A549 treated with AZD2906 at 1 μM for 4 hours (cell line): ENCODE measurements around the gene ARL13A. TPM values are rescaled to one million over a fixed set of nuclear protein-coding genes. Genes with fewer than 3 reads are reported as not detected.

Experiments used
- total RNA-seq: library from RNA; stranded (reverse); fragments of 200-300 nt; extraction: Qiagen RNA extraction; gene quantifications from 5 replicates; pipeline ENCODE4 v1.2.3, GENCODE V29; 2022

The ARL13A gene
- 0.09 to 0.19 TPM (median 0.17 TPM) in 5 replicates for total RNA-seq

DNA sequence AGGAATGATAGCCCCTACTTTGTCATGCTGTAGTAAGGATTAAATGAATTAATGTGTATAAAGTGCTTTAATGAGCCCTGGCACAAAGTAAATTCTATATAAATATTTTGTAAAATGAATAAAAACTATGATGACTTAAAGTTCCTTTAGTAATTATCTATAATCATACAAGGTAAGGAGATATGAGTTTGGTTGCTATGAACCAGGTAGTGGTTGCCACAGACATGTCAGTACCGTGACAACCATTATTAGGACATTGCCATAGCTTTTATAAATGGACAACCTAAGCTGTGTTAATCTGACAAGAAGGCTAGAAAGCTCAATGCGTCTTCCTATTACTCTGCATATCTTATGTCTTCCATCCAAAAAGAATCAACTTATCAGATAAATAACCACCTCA is at the start of gene ARL13A:
Gene ARL13A, plus strand, starts transcription at position 301 of the 400 bp plus-strand sequence. CDS start 3,982 bp downstream, outside the sequence.

DNA sequence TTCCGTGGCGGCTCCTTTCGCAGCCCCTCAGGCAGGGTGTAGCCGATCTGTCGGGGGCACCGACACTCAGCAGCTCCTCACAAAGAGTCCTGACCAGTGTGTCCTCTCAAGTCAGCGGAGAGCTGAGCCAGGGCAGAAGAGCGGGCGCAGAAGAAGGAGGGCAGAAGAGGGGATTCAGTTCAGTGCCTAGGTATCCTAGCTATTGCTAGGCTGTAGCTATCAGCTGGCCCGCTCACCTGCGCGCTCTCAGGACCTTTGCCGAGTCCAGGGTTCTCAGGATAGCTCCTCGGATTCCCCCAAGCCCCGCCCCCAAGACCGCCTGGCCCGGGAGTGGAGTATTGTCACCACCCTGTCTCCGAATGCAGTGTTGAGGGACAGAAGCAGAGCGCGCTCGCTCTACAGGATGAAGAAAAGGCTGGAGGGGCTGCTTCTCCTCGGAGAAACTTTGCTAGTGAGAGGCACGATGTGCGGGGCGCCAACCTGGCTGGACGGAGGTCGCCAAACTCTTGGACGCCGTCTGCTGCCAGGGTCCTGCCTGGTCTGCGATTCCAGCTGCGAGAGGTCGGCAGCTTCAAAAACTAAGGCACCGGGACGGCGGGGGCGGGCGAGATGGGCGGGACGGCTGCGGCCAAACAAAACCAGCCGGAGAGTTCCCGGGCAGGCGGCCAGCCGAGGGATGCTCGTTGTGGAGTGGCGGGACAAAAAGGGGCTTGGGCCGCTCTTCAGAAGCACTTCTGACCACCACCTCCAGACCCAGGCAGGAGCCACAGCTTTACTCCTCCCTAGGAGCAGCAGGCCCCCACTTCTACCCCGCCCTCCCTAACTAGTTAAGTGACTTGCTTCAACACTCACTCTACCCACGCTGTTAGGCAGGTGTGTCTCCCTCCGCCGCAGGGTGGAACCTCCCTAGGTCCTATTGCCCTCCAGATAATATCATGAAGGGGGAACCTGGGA is 40.6 kb upstream of the ARL13A start, which contains the start of gene XKRX:
Gene XKRX, minus strand, starts transcription at position 258 of the 954 bp plus-strand sequence. CDS start 613 bp downstream, outside the sequence.

Other genes starting within 250 kb of the ARL13A start
- gene SYTL4, start 237.6 kb upstream of the ARL13A start, total RNA-seq, result 1.8 to 3.3 TPM (median 2.5 TPM) in 5 replicates
- 29.3 to 35.7 TPM (median 30.9 TPM) in 5 replicates for gene CSTF2, start 149.3 kb upstream of the ARL13A start, total RNA-seq
- 0.06 to 0.18 TPM (median 0.10 TPM) in 3 of 5 replicates, not detected in the others for gene NOX1, start 95.3 kb upstream of the ARL13A start, total RNA-seq
- gene XKRX, start 40.8 kb upstream of the ARL13A start, total RNA-seq, result 0.73 to 0.94 TPM (median 0.91 TPM) in 5 replicates
- gene TRMT2B, start 82.4 kb downstream of the ARL13A start, total RNA-seq, result 13.5 to 17.1 TPM (median 14.4 TPM) in 5 replicates
- not detected in 5 replicates for gene TMEM35A, start 109.2 kb downstream of the ARL13A start, total RNA-seq
- 11.0 to 14.9 TPM (median 13.1 TPM) in 5 replicates for gene CENPI, start 128.5 kb downstream of the ARL13A start, total RNA-seq